ENCODE results near the gene WDFY4. TPM values are rescaled to one million over a fixed set of nuclear protein-coding genes. Genes with fewer than 3 reads are reported as not detected.

Gene WDFY4
- total and polyA plus RNA-seq, 2 experiments from 2014 or later: 0.14 TPM; not detected in 1

- Histone ChIP-seq H3K27ac (ENCODE audit: low read depth) (no peak overlapping the region), H3K27me3 (ENCODE audit: insufficient read depth) (no peaks in the 10 kb centered on the region), H3K4me1 (ENCODE audit: insufficient read depth) (no peaks in the 10 kb centered on the region), H3K79me2 (replicated peaks; ENCODE audit: insufficient read depth) (no peaks in the 10 kb centered on the region), H3K4me3 (no peak overlapping the region), H3K4me2 (no peak overlapping the region), H3K36me3 (ENCODE audit: insufficient read depth) (no peaks in the 10 kb centered on the region), H3F3A (replicated peaks; ENCODE audit: low read depth) (no peaks in the 10 kb centered on the region), H4K20me1 (replicated peaks; ENCODE audit: insufficient read depth) (no peaks in the 10 kb centered on the region), H2AFZ (no peak overlapping the region), H3K9me2 (ENCODE audit: insufficient read depth) (no peaks in the 10 kb centered on the region)
- Mint-ChIP-seq H3K36me3 (ENCODE audit: low read depth) (no peaks in the 10 kb centered on the region; the same call in 2 of the 3 replicates), H3K27me3 (ENCODE audit: insufficient read depth, low read depth, poor library complexity) (peaks cover 6% of the 10 kb centered on the region), H3K4me1 (peaks cover 2% of the 10 kb centered on the region; the same call in 1 of the 3 replicates), H3K27ac (no peak overlapping the region), H3K9me3 (no peaks in the 10 kb centered on the region), H3K4me3 (no peak overlapping the region)
- TF ChIP-seq, protein P1, sequence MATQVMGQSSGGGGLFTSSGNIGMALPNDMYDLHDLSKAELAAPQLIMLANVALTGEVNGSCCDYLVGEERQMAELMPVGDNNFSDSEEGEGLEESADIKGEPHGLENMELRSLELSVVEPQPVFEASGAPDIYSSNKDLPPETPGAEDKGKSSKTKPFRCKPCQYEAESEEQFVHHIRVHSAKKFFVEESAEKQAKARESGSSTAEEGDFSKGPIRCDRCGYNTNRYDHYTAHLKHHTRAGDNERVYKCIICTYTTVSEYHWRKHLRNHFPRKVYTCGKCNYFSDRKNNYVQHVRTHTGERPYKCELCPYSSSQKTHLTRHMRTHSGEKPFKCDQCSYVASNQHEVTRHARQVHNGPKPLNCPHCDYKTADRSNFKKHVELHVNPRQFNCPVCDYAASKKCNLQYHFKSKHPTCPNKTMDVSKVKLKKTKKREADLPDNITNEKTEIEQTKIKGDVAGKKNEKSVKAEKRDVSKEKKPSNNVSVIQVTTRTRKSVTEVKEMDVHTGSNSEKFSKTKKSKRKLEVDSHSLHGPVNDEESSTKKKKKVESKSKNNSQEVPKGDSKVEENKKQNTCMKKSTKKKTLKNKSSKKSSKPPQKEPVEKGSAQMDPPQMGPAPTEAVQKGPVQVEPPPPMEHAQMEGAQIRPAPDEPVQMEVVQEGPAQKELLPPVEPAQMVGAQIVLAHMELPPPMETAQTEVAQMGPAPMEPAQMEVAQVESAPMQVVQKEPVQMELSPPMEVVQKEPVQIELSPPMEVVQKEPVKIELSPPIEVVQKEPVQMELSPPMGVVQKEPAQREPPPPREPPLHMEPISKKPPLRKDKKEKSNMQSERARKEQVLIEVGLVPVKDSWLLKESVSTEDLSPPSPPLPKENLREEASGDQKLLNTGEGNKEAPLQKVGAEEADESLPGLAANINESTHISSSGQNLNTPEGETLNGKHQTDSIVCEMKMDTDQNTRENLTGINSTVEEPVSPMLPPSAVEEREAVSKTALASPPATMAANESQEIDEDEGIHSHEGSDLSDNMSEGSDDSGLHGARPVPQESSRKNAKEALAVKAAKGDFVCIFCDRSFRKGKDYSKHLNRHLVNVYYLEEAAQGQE (IDR thresholded peaks at IDR 0.05; ENCODE audit: unreplicated experiment): no peak
- TF ChIP-seq ZNF114 (CRISPR knock-in tag; IDR thresholded peaks at IDR 0.05) (no peak), POLR2AphosphoS5 (IDR thresholded peaks at IDR 0.05; ENCODE audit: low read depth) (no peak), CREB1 (CRISPR knock-in tag; IDR thresholded peaks at IDR 0.05; ENCODE audit: low read depth) (no peak), STAT1 (IDR thresholded peaks at IDR 0.05; ENCODE audit: unreplicated experiment) (no peak), ZNF331 (CRISPR knock-in tag; IDR thresholded peaks at IDR 0.05; ENCODE audit: low read depth) (no peak)
- TF ChIP-seq, protein P2, sequence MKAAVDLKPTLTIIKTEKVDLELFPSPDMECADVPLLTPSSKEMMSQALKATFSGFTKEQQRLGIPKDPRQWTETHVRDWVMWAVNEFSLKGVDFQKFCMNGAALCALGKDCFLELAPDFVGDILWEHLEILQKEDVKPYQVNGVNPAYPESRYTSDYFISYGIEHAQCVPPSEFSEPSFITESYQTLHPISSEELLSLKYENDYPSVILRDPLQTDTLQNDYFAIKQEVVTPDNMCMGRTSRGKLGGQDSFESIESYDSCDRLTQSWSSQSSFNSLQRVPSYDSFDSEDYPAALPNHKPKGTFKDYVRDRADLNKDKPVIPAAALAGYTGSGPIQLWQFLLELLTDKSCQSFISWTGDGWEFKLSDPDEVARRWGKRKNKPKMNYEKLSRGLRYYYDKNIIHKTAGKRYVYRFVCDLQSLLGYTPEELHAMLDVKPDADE (IDR thresholded peaks at IDR 0.05): no peak
- ATAC-seq (no peak), DNase-seq (ENCODE audit: low spot score) (no peak)
Observed at GRCh38 chr10:48700493-48700892, 15.8 kb downstream of the WDFY4 start.

GRCh38 chr10:48701139-48701901, 16.6 kb downstream of the WDFY4 start:
- no peak overlapping the region for H3K4me3 ChIP-seq
- no peaks in the 10 kb centered on the region for H3K79me2 ChIP-seq (replicated peaks; ENCODE audit: insufficient read depth)
- H3K9me2 ChIP-seq (ENCODE audit: insufficient read depth): no peaks in the 10 kb centered on the region
- no peak overlapping the region for H3K4me2 ChIP-seq
- ATAC-seq (no peak), DNase-seq (ENCODE audit: low spot score) (no peak)
- H3K9me3 Mint-ChIP-seq: no peaks in the 10 kb centered on the region
- no peak overlapping the region for H3K27ac Mint-ChIP-seq
- H3K27me3 ChIP-seq (ENCODE audit: insufficient read depth): no peaks in the 10 kb centered on the region
- H3K36me3 Mint-ChIP-seq (ENCODE audit: low read depth): no peaks in the 10 kb centered on the region; the same call in 2 of the 3 replicates
- no peak overlapping the region for H3K4me3 Mint-ChIP-seq
- peaks cover 4% of the 10 kb centered on the region for H3K4me1 Mint-ChIP-seq
- no peak overlapping the region for H2AFZ ChIP-seq
- H3K27me3 Mint-ChIP-seq (ENCODE audit: insufficient read depth, low read depth, poor library complexity): peaks cover 6% of the 10 kb centered on the region
- no peaks in the 10 kb centered on the region for H3K36me3 ChIP-seq (ENCODE audit: insufficient read depth)
- no peak overlapping the region for H3K27ac ChIP-seq (ENCODE audit: low read depth)
- H3K4me1 ChIP-seq (ENCODE audit: insufficient read depth): no peaks in the 10 kb centered on the region
- no peaks in the 10 kb centered on the region; the same call in 1 of the 2 replicates for H4K20me1 ChIP-seq (replicated peaks; ENCODE audit: insufficient read depth)
- H3F3A ChIP-seq (replicated peaks; ENCODE audit: low read depth): no peaks in the 10 kb centered on the region
- no peak for TF ChIP-seq ZNF331 (CRISPR knock-in tag; IDR thresholded peaks at IDR 0.05; ENCODE audit: low read depth)
- no peak for TF ChIP-seq CTCF (conservative IDR thresholded peaks at IDR 0.05; ENCODE audit: low read depth in 2 of 2)
